ENCODE measurements around the gene CALML6. TPM values are rescaled to one million over a fixed set of nuclear protein-coding genes. Genes with fewer than 3 reads are reported as not detected.
A peak's percentile ranks its signal among the peaks of the same experiment; 100 is the strongest.

The CALML6 gene
- total and polyA plus RNA-seq, 8 donors = 0.39 to 4.4 (median 1.1) TPM

DNA sequence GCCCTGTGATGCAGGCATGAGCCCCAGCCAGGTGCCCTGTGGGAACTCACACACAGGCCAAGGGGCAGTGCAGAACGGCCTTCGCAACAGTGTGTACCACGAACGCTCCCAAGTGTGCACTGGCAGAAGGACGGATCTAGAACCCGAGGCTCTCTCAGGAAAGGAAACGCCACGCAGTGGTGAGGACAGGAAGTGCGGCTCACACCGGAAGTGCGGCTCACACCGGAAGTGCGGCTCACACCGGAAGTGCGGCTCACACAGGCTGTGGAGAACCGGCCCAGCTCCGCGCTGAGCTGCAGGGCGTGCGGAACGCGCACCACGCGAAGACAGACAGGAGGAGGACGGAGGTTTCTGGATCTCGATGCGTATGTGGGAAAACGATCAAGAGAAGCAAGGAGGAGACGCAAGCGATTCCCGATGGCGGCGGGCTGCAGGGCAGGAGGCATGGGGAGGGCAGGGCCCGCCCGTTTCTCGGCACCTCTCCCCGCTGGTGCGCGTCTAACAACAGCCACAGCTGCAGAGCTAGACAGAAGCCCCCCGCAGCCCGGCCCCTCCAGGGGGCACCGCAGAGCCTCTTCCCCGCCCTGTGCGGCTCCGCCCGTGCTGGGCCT lies 39.9 kb downstream of the CALML6 start:
- FAIRE-seq (no peak), ATAC-seq (no peak), DNase-seq (peak in 1 of 6 donors; percentile 32)
- Histone ChIP-seq H3K4me1 (no peaks in the 10 kb centered on the region), H3K36me3 (no peaks in the 10 kb centered on the region), H3K9me3 (no peaks in the 10 kb centered on the region), H3K4me3 (no peak overlapping the region), H3K27ac (no peak overlapping the region), H3K27me3 (no peaks in the 10 kb centered on the region)
- TF ChIP-seq, protein P1, sequence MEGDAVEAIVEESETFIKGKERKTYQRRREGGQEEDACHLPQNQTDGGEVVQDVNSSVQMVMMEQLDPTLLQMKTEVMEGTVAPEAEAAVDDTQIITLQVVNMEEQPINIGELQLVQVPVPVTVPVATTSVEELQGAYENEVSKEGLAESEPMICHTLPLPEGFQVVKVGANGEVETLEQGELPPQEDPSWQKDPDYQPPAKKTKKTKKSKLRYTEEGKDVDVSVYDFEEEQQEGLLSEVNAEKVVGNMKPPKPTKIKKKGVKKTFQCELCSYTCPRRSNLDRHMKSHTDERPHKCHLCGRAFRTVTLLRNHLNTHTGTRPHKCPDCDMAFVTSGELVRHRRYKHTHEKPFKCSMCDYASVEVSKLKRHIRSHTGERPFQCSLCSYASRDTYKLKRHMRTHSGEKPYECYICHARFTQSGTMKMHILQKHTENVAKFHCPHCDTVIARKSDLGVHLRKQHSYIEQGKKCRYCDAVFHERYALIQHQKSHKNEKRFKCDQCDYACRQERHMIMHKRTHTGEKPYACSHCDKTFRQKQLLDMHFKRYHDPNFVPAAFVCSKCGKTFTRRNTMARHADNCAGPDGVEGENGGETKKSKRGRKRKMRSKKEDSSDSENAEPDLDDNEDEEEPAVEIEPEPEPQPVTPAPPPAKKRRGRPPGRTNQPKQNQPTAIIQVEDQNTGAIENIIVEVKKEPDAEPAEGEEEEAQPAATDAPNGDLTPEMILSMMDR (IDR thresholded peaks at IDR 0.05) = no peak
- intact Hi-C loops (cut with DNase I) = loop anchor here in 1 of 3 donors (5.0 kb wide), 1 partner anchor 87 kb away; no protein-coding TSS in a partner anchor
- WGBS, 2 donors = 89 to 90% methylated on average over 46 of the region's 46 CpGs

GRCh38 chr1:1955621-1956094 lies 40.6 kb downstream of the CALML6 start:
- no peak for ATAC-seq
- no peak for FAIRE-seq
- DNase-seq = peak in 1 of 6 donors; percentile 47
- WGBS, 2 donors = 62% methylated on average over 14 of the region's 14 CpGs
- no peaks in the 10 kb centered on the region for H3K27me3 ChIP-seq
- no peaks in the 10 kb centered on the region for H3K36me3 ChIP-seq
- TF ChIP-seq, protein P1 (IDR thresholded peaks at IDR 0.05) = no peak
- intact Hi-C loops (cut with DNase I) = loop anchor here in 1 of 3 donors (5.0 kb wide), 1 partner anchor 87 kb away; no protein-coding TSS in a partner anchor
- no peaks in the 10 kb centered on the region for H3K9me3 ChIP-seq
- H3K27ac ChIP-seq = no peak overlapping the region
- H3K4me1 ChIP-seq = no peaks in the 10 kb centered on the region
- no peak overlapping the region for H3K4me3 ChIP-seq

DNA sequence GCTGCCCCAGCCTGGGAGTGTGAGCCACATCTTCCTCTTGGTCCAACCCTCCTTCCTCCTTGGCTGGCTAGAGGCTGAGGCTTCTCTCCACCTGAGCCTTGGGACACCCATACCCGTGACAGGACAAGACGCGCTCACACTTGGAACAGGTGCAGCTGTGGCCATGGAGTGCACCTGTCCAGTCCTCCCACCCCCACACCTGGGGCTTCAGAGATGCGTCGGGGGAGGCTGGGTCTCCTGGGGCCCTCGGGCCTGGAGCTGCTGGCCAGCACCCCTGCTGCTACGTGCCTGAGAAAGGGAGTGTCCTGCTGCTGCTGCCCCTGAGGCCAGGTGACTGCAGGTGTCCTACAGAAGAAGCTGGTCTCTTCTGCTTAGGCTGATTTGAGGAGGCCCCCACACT lies 41.0 kb downstream of the CALML6 start:
- peak in 1 of 6 donors; percentile 27 for DNase-seq
- Histone ChIP-seq H3K27me3 (no peaks in the 10 kb centered on the region), H3K9me3 (no peaks in the 10 kb centered on the region), H3K4me3 (no peak overlapping the region), H3K4me1 (no peaks in the 10 kb centered on the region), H3K36me3 (no peaks in the 10 kb centered on the region), H3K27ac (no peak overlapping the region)
- no peak for ATAC-seq
- intact Hi-C loops (cut with DNase I) = loop anchor here in 1 of 3 donors (5.0 kb wide), 1 partner anchor 86 kb away; no protein-coding TSS in a partner anchor
- no peak for FAIRE-seq
- 67 to 79% methylated on average over 7 of the region's 7 CpGs for WGBS, 2 donors
- TF ChIP-seq, protein P1 (IDR thresholded peaks at IDR 0.05) = no peak

DNA sequence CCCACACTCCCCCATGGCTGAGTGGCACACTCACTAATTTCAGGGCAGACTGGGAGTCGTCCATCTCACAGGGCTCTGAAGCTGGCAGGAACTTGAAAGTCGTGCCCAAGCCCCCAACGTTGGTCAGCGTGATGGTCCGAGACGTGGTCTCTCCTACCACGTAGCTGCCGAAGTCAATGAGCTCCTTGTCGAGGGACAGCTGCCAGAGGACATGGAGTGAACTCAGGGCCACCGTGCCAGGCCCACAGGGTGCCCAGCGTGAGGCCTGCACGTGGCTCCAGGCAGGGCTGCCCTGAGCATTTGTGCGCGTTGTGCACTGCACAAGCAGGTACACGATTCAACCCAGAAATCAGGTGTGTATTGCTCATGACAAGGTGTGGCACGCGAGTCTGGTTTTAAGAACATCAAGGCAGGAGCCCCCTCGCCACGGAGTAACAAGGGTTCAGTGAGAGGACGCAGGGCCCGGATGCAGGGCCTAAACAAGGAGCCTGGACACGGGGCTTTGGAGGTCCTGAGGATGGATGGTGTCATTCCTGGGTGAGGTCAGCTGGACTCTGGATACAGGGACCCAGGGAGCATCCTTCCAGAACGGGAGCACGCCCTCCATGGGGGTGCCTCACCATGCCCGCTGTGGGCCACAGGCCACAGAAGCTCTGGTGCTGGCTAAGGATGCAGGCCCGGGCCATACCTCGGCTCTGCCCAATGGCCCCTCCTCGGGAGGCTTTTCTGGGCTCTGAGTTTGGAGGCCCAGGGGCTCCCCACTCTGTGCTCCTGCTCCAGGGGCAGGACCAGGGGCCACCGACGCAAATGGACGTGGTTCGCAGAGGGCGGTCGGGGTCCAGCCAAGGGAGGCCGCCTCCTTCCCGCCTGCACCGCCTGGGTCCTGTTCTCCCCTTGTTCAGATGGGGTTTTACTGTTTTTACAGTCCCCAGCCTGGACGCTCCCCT lies 41.8 kb downstream of the CALML6 start:
- FAIRE-seq (no peak), DNase-seq (peak in 1 of 6 donors; percentile 37), ATAC-seq (no peak)
- Histone ChIP-seq H3K9me3 (no peaks in the 10 kb centered on the region), H3K4me1 (no peaks in the 10 kb centered on the region), H3K36me3 (no peaks in the 10 kb centered on the region), H3K4me3 (no peak overlapping the region), H3K27ac (no peak overlapping the region), H3K27me3 (no peaks in the 10 kb centered on the region)
- 82 to 89% methylated on average over 38 of the region's 38 CpGs for WGBS, 2 donors
- intact Hi-C loops (cut with DNase I) = loop anchor here in 1 of 3 donors (5.0 kb wide), 1 partner anchor 85 kb away; no protein-coding TSS in a partner anchor
- TF ChIP-seq, protein P1 (IDR thresholded peaks at IDR 0.05) = no peak
